Pancreas (tissue), 10 donors: ENCODE measurements around the gene ETAA1. TPM values are rescaled to one million over a fixed set of nuclear protein-coding genes. Genes with fewer than 3 reads are reported as not detected.

ENCODE experiments used
- ATAC-seq, 4 donors: fragments of 200-7000 bp; cut with Tn5 transposase; one replicate each; pipeline versions ENCODE4 v1.8.0 to v1.9.1; 2020; ENCODE audit warnings: mild to moderate bottlenecking in 4 of 4, moderate library complexity in 4 of 4
- DNase-seq, 6 donors: peaks; one replicate each; pipeline ENCODE4 v3.0.0-alpha.2; 2020
- FAIRE-seq: peaks from 2 replicates; lab custom pipeline; 2012; peaks lifted over from hg19 to GRCh38; lab: Jason Lieb, UNC
- H3K27ac ChIP-seq, 4 donors: fragments of 200-600 bp; sonication (generic); 1 replicate in 3 of 4; 2 replicates in 1 of 4; pipeline versions ENCODE4 v1.5.0 to v1.8.0; 2020
- H3K27me3 ChIP-seq, 4 donors: fragments of 200-600 bp; one replicate each; pipeline ENCODE4 v1.8.0; 2021
- H3K36me3 ChIP-seq, 3 donors: fragments of 200-600 bp; sonication (generic) in 1 of 3; one replicate each; pipeline versions ENCODE4 v1.5.0 to v1.8.0; 2020 to 2021
- H3K4me1 ChIP-seq, 3 donors: fragments of 200-600 bp; one replicate each; pipeline ENCODE4 v1.8.0; 2021
- H3K4me3 ChIP-seq, 4 donors: fragments of 200-600 bp; sonication (generic) in 2 of 4; one replicate each; pipeline versions ENCODE4 v1.5.0 to v1.8.0; 2020 to 2021
- H3K9me3 ChIP-seq, 4 donors: fragments of 200-600 bp; one replicate each; pipeline ENCODE4 v1.8.0; 2021
- WGBS, 2 donors: extraction: QIAGEN DNeasy Blood & Tissue Kit; methylation state at CpG; one replicate each; pipeline ENCODE4 v1.1.7; 2013; 5-methylcytosine and 5-hydroxymethylcytosine counted together
- intact Hi-C, 3 donors: fragments of 100-400 bp; cut with DNase I; formaldehyde crosslinking; loops; one replicate each; pipeline versions ENCODE4 v1.11.1 to v1.14.2; 2022
- polyA plus RNA-seq, 2 donors: library from polyadenylated mRNA; stranded (reverse); fragments of 200-250 nt; gene quantifications; one replicate each; pipeline ENCODE4 v1.2.3, GENCODE V29; 2013
- total RNA-seq, 6 donors: library from RNA; stranded (reverse); fragmentation: NEBNext Ultra II Directional in 4 of 6; extraction: Animal tissue kit (Norgen Biotek cat#: 25700) in 4 of 6; gene quantifications; one replicate each; pipeline versions ENCODE4 v1.2.1 to v1.2.4, GENCODE V29; 2021 to 2023
- TF ChIP-seq, protein P1 (sequence below), 4 donors: fragments of 200-600 bp; sonication (generic) in 3 of 4; IDR thresholded peaks; one replicate each; pipeline versions ENCODE4 v1.5.0 to v1.8.0; 2021; ENCODE audit warnings: antibody characterized with exemption in 4 of 4
- donor health status: healthy with polysubstance abuse.
- donor health status: DM: no; HTN: no; CAD: no; lungs with moderate emphysema.
- donor health status: DM: no; HTN: no; CAD: no.
- donor health status: control.
- donor health status: control.
- donor health status: Bipolar disorder and iron deficiency.
- donor health status: DM: yes; HTN: yes; CAD: no.
- donor health status: DM: no; HTN: no; CAD: no.
- donor health status: DM: no; HTN: no; CAD: no.
- donor health status: DM: yes; HTN: yes; CAD: no.

ETAA1 gene
- total and polyA plus RNA-seq, 8 donors, result 5.1 to 8.4 (median 6.4) TPM

DNA sequence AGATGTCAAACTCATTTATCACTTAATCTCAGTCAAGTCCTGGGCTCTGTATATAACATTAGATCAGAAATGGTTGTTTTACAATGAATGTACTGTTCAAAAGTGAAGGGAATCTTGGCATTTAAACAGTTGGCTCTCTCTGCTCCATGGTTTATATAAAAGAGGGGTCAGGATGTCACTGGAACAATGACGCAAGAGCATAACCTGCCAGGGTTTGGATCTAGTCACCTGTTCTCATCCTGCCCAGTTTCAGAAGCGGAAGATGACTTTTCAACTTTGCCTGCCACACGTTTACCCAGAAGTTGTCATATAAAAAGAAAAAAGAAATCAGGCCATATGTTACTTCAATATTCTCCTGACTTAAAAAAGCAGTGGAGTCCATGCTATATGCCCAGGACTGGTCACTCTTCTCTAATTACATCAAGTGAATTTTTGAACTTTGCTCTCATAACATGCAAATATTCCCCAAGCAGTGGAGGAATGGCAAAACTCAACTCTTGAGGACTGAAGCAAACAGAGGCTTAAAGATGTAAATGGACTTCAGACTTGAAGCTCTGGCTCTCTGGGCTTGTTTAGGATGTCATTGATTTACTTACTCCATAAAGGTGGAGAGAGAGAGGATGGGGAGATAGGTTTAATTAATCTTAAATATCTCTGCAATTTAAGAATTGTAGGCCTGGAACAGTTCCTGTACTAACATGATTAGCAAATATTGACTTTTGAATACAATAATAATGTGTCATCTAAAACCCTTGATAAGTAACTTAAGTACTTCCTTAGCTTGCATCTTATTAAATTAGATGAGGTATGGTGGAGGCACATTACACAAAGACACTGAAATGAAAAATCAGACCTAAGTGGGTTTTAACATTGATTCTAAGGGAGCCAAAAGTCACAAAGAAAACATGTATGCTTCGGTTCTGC is 58.3 kb downstream of the ETAA1 start:
- no peaks in the 10 kb centered on the region for H3K36me3 ChIP-seq
- FAIRE-seq (no peak), ATAC-seq (peak; percentile 17 to 63 (median 44)), DNase-seq (no peak)
- WGBS, 2 donors, result 63 to 70% methylated on average over 4 of the region's 4 CpGs
- TF ChIP-seq, protein P1, sequence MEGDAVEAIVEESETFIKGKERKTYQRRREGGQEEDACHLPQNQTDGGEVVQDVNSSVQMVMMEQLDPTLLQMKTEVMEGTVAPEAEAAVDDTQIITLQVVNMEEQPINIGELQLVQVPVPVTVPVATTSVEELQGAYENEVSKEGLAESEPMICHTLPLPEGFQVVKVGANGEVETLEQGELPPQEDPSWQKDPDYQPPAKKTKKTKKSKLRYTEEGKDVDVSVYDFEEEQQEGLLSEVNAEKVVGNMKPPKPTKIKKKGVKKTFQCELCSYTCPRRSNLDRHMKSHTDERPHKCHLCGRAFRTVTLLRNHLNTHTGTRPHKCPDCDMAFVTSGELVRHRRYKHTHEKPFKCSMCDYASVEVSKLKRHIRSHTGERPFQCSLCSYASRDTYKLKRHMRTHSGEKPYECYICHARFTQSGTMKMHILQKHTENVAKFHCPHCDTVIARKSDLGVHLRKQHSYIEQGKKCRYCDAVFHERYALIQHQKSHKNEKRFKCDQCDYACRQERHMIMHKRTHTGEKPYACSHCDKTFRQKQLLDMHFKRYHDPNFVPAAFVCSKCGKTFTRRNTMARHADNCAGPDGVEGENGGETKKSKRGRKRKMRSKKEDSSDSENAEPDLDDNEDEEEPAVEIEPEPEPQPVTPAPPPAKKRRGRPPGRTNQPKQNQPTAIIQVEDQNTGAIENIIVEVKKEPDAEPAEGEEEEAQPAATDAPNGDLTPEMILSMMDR (IDR thresholded peaks at IDR 0.05), result no peak
- H3K4me1 ChIP-seq, result peaks cover 0 to 8% (median 6%) of the 10 kb centered on the region in 3 donors
- peak overlapping the region in 1 of 4 donors; percentile 16 for H3K27ac ChIP-seq
- no peak overlapping the region for H3K4me3 ChIP-seq
- H3K9me3 ChIP-seq, result no peaks in the 10 kb centered on the region
- intact Hi-C loops, result no loop called here
- H3K27me3 ChIP-seq, result no peaks in the 10 kb centered on the region

GRCh38 chr2:67456428-67456827 is 59.3 kb downstream of the ETAA1 start:
- no peaks in the 10 kb centered on the region for H3K36me3 ChIP-seq
- H3K27ac ChIP-seq, result no peak overlapping the region
- no peak overlapping the region for H3K4me3 ChIP-seq
- FAIRE-seq, result no peak
- peaks cover 0 to 8% (median 6%) of the 10 kb centered on the region in 3 donors for H3K4me1 ChIP-seq
- no peak for DNase-seq
- ATAC-seq, result no peak
- H3K9me3 ChIP-seq, result no peaks in the 10 kb centered on the region
- intact Hi-C loops, result no loop called here
- WGBS, 2 donors, result 56 to 61% methylated on average over 2 of the region's 2 CpGs
- H3K27me3 ChIP-seq, result no peaks in the 10 kb centered on the region
- TF ChIP-seq, protein P1 (IDR thresholded peaks at IDR 0.05), result no peak

DNA sequence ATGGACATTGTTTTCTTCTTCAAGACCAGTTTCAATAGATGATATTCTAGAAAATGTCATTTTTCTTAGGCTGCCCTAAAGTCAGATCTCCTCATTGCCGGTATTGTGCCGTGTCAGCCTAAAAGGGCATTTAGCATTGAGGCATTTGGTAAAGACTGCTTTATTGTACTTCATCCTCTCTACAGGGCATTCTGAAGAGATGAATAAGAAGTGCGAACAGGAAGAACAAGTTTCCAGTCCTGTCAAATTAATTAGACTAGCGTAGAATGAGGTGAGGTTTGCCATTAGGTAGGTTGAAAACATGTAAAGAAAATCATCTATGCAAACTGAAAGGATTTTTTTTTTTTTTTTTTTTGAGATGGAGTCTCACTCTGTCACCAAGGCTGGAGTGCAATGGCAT is 60.6 kb downstream of the ETAA1 start:
- Histone ChIP-seq H3K27ac (no peak overlapping the region), H3K9me3 (no peaks in the 10 kb centered on the region), H3K27me3 (no peaks in the 10 kb centered on the region), H3K4me3 (no peak overlapping the region), H3K36me3 (no peaks in the 10 kb centered on the region), H3K4me1 (peaks cover 0 to 8% (median 6%) of the 10 kb centered on the region in 3 donors)
- TF ChIP-seq, protein P1 (IDR thresholded peaks at IDR 0.05), result no peak
- 66 to 70% methylated on average over 4 of the region's 4 CpGs for WGBS, 2 donors
- intact Hi-C loops, result no loop called here
- no peak for FAIRE-seq
- DNase-seq, result no peak
- ATAC-seq, result no peak

DNA sequence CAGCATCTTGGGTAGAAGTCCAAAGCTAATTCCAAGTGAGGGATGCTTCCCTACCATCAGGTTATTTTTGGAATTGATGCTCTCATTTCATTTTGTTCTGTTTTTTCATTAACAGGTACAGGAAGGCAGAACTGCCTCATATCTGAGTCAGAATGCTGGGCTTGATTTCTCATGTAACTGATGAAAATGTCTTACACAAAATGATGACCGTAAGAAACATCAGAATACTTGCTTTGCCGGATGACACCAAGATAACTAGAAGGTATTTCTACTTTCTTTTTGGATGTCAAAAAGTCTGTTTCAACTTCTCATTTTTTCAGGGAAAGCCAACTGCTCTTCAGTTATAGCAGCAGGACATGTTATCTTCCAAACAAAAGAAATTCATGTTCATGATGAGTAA is 62.6 kb downstream of the ETAA1 start:
- WGBS, 2 donors, result 95 to 99% methylated on average over 2 of the region's 2 CpGs
- TF ChIP-seq, protein P1 (IDR thresholded peaks at IDR 0.05), result no peak
- Histone ChIP-seq H3K9me3 (no peaks in the 10 kb centered on the region), H3K4me1 (peaks cover 0 to 8% (median 6%) of the 10 kb centered on the region in 3 donors), H3K36me3 (no peaks in the 10 kb centered on the region), H3K27me3 (no peaks in the 10 kb centered on the region), H3K27ac (no peak overlapping the region), H3K4me3 (no peak overlapping the region)
- intact Hi-C loops, result no loop called here
- FAIRE-seq, result no peak
- no peak for ATAC-seq
- DNase-seq, result no peak
